ENCODE measurements around the gene C1GALT1.

DNA sequence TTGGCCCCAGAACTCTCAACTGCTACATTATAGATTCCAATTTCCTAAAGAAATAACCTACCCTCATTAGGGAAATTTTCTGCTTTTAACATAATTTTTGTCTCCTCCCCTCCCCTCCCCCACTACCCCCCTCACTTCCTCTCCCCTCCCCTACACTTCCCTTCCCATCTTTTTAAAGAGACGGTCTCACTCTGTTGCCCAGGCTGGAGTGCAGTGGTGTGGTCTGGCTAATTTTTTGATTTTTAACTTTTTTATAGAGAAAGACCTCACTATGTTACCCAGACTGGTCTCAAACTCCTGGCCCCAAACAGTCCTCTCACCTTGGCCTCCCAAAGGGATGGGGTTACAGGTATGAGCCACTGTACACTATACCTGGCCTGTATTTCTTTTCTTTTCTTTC lies 30.5 kb upstream of the C1GALT1 start:
- TF ChIP-seq EZH2 (IDR thresholded peaks at IDR 0.05; ENCODE audit: low read depth) (no peak), CTCF (conservative IDR thresholded peaks at IDR 0.05) (no peak)
